Astrocyte (in vitro differentiated cells and primary cell): ENCODE results near the gene CLNK.

Experiments used
- EZH2 ChIP-seq: IDR thresholded peaks from 2 replicates; pipeline ENCODE4 v1.6.1; 2012; ENCODE audit warnings: mild to moderate bottlenecking, low read length, inconsistent platforms; ENCODE audit not compliant: insufficient read depth
- TF ChIP-seq, protein P1 (sequence below): IDR thresholded peaks from 2 replicates; pipeline ENCODE4 v1.5.1; 2011; ENCODE audit warnings: low read depth, mild to moderate bottlenecking, inconsistent platforms, low read length, moderate library complexity; ENCODE audit not compliant: insufficient read depth

DNA sequence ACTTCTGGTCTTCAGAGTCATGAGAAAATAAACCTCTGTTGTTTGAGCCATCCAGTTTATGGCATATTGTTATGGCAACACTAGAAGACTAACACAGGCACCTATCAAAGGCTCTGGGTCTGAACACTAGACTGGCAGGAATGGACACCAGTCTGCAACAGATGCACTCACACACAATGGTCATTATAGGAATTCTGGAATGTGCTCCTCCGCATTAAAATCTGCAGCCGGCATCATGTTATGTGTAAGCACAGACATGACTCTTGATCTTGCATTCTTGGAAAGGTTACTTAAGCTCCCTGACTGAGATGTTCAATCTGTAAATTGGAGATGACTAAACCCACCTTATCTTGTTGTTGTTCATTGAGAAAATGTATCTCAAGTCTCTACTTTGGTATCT lies 115.1 kb downstream of the CLNK start:
- TF ChIP-seq, protein P1, sequence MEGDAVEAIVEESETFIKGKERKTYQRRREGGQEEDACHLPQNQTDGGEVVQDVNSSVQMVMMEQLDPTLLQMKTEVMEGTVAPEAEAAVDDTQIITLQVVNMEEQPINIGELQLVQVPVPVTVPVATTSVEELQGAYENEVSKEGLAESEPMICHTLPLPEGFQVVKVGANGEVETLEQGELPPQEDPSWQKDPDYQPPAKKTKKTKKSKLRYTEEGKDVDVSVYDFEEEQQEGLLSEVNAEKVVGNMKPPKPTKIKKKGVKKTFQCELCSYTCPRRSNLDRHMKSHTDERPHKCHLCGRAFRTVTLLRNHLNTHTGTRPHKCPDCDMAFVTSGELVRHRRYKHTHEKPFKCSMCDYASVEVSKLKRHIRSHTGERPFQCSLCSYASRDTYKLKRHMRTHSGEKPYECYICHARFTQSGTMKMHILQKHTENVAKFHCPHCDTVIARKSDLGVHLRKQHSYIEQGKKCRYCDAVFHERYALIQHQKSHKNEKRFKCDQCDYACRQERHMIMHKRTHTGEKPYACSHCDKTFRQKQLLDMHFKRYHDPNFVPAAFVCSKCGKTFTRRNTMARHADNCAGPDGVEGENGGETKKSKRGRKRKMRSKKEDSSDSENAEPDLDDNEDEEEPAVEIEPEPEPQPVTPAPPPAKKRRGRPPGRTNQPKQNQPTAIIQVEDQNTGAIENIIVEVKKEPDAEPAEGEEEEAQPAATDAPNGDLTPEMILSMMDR: no peak
- TF ChIP-seq EZH2: no peak
